ENCODE results near the gene ERCC6L2.

DNA sequence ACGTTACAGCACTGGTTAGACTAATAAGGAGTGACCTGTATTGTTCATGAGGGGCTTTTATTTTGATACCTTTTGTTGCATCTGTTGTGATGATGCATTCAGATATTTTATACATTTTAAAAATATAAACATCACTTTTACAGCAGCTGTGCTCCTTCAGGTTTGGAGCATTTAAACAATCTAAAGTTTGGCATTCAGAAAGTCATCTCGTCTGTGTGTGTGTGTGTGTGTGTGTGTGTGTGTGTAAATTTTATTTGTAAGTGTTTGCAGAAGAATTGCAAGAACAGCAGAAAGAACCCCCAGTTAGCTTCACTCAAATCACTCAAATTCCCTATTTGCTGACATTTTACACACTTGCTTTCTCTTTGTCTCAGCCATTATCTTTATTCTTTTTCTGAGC is 87.4 kb downstream of the ERCC6L2 start:
- TF ChIP-seq, protein P1, sequence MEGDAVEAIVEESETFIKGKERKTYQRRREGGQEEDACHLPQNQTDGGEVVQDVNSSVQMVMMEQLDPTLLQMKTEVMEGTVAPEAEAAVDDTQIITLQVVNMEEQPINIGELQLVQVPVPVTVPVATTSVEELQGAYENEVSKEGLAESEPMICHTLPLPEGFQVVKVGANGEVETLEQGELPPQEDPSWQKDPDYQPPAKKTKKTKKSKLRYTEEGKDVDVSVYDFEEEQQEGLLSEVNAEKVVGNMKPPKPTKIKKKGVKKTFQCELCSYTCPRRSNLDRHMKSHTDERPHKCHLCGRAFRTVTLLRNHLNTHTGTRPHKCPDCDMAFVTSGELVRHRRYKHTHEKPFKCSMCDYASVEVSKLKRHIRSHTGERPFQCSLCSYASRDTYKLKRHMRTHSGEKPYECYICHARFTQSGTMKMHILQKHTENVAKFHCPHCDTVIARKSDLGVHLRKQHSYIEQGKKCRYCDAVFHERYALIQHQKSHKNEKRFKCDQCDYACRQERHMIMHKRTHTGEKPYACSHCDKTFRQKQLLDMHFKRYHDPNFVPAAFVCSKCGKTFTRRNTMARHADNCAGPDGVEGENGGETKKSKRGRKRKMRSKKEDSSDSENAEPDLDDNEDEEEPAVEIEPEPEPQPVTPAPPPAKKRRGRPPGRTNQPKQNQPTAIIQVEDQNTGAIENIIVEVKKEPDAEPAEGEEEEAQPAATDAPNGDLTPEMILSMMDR (IDR thresholded peaks at IDR 0.05), result no peak
- TF ChIP-seq EZH2 (IDR thresholded peaks at IDR 0.05) (no peak), EZH2phosphoT487 (IDR thresholded peaks at IDR 0.05) (no peak)

Data from neural progenitor cell (in vitro differentiated cells).